IPS-18a (cell line): ENCODE measurements around the gene SOX1.

ENCODE experiments used
- H3K27ac ChIP-seq: one replicate; pipeline ENCODE4 v1.5.1; 2013; ENCODE audit warnings: low read length
- H3K27me3 ChIP-seq: one replicate; pipeline ENCODE4 v1.6.1; 2013; ENCODE audit warnings: mild to moderate bottlenecking, low read length; ENCODE audit not compliant: control insufficient read depth, insufficient read depth
- H3K36me3 ChIP-seq: one replicate; pipeline ENCODE4 v1.6.1; 2013; ENCODE audit warnings: low read depth, low read length; ENCODE audit not compliant: control insufficient read depth
- H3K4me1 ChIP-seq: one replicate; pipeline ENCODE4 v1.6.1; 2013; ENCODE audit warnings: low read depth, low read length; ENCODE audit not compliant: control insufficient read depth
- H3K4me3 ChIP-seq: one replicate; pipeline ENCODE4 v1.5.1; 2013; ENCODE audit warnings: low read length
- H3K9ac ChIP-seq: one replicate; pipeline ENCODE4 v1.6.1; 2013; ENCODE audit warnings: mild to moderate bottlenecking, low read length, moderate library complexity
- H3K9me3 ChIP-seq: one replicate; pipeline ENCODE4 v1.6.1; 2013; ENCODE audit warnings: low read depth, low read length; ENCODE audit not compliant: control insufficient read depth

Gene SOX1

DNA sequence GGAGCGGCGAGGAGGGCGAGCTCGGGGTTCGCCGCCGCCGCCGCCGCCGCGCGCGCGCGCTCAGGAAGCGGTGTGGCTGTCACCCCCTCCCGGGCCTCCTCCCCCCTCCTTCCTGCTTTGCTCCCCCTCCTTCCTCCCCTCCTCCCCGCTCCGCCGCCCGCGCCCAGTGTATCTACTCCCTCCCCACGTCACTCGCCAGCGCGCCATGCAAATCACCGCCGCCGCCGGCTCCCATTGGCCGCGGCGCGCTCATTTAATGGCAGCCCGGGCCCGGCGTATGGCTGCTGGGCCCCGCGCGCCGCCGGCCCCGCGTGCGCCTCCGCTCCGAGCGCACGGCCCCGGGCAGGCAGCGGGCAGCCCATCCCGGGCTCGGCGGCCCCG lies 335 bp upstream of the SOX1 start:
- no peak overlapping the region for H3K9ac ChIP-seq
- H3K9me3 ChIP-seq: no peaks in the 10 kb centered on the region
- H3K27ac ChIP-seq: no peak overlapping the region
- H3K4me3 ChIP-seq: peak overlapping the region; percentile 44
- no peaks in the 10 kb centered on the region for H3K36me3 ChIP-seq
- H3K27me3 ChIP-seq: peaks cover 95% of the 10 kb centered on the region
- H3K4me1 ChIP-seq: peaks cover 38% of the 10 kb centered on the region

- Histone ChIP-seq H3K27ac (no peak overlapping the region), H3K9me3 (no peaks in the 10 kb centered on the region), H3K4me1 (peaks cover 30% of the 10 kb centered on the region), H3K4me3 (no peak overlapping the region), H3K36me3 (no peaks in the 10 kb centered on the region), H3K27me3 (peaks cover 86% of the 10 kb centered on the region), H3K9ac (no peak overlapping the region)
Measured at GRCh38 chr13:112067871-112068539, 1.1 kb downstream of the SOX1 start.

DNA sequence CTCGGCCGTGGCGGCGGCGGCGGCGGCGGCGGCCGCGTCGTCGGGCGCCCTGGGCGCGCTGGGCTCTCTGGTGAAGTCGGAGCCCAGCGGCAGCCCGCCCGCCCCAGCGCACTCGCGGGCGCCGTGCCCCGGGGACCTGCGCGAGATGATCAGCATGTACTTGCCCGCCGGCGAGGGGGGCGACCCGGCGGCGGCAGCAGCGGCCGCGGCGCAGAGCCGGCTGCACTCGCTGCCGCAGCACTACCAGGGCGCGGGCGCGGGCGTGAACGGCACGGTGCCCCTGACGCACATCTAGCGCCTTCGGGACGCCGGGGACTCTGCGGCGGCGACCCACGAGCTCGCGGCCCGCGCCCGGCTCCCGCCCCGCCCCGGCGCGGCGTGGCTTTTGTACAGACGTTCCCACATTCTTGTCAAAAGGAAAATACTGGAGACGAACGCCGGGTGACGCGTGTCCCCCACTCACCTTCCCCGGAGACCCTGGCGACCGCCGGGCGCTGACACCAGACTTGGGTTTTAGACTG lies 1.7 kb downstream of the SOX1 start:
- peaks cover 81% of the 10 kb centered on the region for H3K27me3 ChIP-seq

GRCh38 chr13:112069061-112069844 lies 2.3 kb downstream of the SOX1 start:
- H3K9me3 ChIP-seq: no peaks in the 10 kb centered on the region

More for the DNA sequence above, 1.7 kb downstream of the SOX1 start:
- Histone ChIP-seq H3K9me3 (no peaks in the 10 kb centered on the region), H3K36me3 (no peaks in the 10 kb centered on the region), H3K4me1 (peaks cover 30% of the 10 kb centered on the region), H3K27ac (no peak overlapping the region), H3K4me3 (peak overlapping the region; percentile 49), H3K9ac (no peak overlapping the region)

DNA sequence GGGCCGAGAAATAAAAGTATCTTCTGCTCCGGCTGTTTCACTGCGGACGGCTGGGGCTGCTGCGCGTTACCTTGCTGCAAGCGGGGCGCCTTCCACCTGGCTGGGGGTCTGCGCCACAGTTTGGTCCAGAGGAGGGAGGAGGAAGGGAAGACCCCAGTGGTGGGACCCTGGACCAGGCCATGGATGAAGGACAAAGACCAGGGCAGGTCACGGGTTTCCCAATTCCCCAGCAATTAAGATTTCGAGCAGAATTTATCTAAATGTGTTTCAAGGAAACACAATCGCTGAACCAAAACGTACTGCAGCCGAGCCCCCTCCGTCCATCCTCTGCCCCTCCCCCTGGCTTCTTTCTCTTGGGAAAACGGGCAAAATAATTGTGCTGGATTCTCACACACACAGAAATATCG lies 2.9 kb downstream of the SOX1 start:
- peaks cover 41% of the 10 kb centered on the region for H3K4me1 ChIP-seq
- H3K27me3 ChIP-seq: peaks cover 81% of the 10 kb centered on the region
- no peaks in the 10 kb centered on the region for H3K9me3 ChIP-seq
- H3K4me3 ChIP-seq: peak overlapping the region; percentile 49
- H3K27ac ChIP-seq: no peak overlapping the region
- no peaks in the 10 kb centered on the region for H3K36me3 ChIP-seq
- H3K9ac ChIP-seq: no peak overlapping the region

More at GRCh38 chr13:112069061-112069844, 2.3 kb downstream of the SOX1 start:
- H3K36me3 ChIP-seq: no peaks in the 10 kb centered on the region
- H3K27me3 ChIP-seq: peaks cover 81% of the 10 kb centered on the region
- H3K27ac ChIP-seq: no peak overlapping the region
- H3K4me3 ChIP-seq: peak overlapping the region; percentile 49
- H3K9ac ChIP-seq: no peak overlapping the region
- H3K4me1 ChIP-seq: peaks cover 35% of the 10 kb centered on the region

GRCh38 chr13:112071102-112071722 lies 4.3 kb downstream of the SOX1 start:
- Histone ChIP-seq H3K36me3 (no peaks in the 10 kb centered on the region), H3K4me1 (peaks cover 32% of the 10 kb centered on the region), H3K27me3 (peaks cover 81% of the 10 kb centered on the region), H3K27ac (no peak overlapping the region), H3K9me3 (no peaks in the 10 kb centered on the region), H3K4me3 (peak overlapping the region; percentile 57), H3K9ac (no peak overlapping the region)

DNA sequence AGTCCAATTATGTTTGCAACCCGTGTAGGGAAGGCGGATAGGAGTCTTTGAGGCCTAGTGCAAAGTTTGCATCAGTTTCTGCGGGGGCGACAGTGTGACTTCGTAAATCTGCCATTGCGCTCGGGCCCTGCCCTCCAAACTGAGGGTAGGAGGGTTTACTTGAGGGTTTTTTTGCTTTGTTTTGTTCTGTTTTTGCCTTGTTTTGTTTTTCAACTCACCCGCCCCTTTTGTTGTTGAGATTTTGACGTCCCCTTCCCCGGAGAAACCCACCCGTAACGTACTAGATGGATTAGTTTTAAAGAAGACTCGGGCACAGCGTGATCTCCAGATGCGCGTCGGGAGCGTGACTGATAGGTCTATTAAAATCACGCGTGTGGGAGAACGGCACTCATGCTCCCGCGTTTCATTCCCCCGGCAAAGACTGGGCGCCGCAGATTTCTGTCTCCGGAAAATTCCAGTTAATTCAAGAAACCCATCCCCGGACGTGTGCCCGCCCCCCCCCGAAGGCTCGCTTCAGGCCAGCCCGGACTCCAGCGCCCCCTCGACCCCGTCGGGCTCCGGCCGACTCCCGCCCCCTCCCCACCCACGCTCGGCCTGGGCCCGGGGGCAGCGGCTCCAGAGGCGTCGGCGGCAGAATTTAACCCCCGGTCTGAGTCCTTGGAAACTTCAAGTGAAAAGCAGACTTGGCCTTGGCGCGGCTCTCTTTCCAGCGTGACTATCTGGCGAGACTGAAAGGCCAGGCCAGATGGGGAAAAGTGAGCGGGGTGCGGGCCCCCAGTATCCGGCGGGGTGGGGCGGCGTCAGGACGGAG lies 5.0 kb downstream of the SOX1 start:
- no peak overlapping the region for H3K27ac ChIP-seq
- no peak overlapping the region for H3K9ac ChIP-seq
- H3K4me3 ChIP-seq: peak overlapping the region; percentile 57
- H3K27me3 ChIP-seq: peaks cover 83% of the 10 kb centered on the region
- H3K36me3 ChIP-seq: no peaks in the 10 kb centered on the region
- peaks cover 31% of the 10 kb centered on the region for H3K4me1 ChIP-seq
- no peaks in the 10 kb centered on the region for H3K9me3 ChIP-seq

- Histone ChIP-seq H3K9me3 (no peaks in the 10 kb centered on the region), H3K4me3 (peak overlapping the region; percentile 57), H3K4me1 (peaks cover 31% of the 10 kb centered on the region), H3K27me3 (peaks cover 83% of the 10 kb centered on the region), H3K27ac (no peak overlapping the region), H3K9ac (no peak overlapping the region), H3K36me3 (no peaks in the 10 kb centered on the region)
Measured at GRCh38 chr13:112072534-112073244, 5.7 kb downstream of the SOX1 start.

DNA sequence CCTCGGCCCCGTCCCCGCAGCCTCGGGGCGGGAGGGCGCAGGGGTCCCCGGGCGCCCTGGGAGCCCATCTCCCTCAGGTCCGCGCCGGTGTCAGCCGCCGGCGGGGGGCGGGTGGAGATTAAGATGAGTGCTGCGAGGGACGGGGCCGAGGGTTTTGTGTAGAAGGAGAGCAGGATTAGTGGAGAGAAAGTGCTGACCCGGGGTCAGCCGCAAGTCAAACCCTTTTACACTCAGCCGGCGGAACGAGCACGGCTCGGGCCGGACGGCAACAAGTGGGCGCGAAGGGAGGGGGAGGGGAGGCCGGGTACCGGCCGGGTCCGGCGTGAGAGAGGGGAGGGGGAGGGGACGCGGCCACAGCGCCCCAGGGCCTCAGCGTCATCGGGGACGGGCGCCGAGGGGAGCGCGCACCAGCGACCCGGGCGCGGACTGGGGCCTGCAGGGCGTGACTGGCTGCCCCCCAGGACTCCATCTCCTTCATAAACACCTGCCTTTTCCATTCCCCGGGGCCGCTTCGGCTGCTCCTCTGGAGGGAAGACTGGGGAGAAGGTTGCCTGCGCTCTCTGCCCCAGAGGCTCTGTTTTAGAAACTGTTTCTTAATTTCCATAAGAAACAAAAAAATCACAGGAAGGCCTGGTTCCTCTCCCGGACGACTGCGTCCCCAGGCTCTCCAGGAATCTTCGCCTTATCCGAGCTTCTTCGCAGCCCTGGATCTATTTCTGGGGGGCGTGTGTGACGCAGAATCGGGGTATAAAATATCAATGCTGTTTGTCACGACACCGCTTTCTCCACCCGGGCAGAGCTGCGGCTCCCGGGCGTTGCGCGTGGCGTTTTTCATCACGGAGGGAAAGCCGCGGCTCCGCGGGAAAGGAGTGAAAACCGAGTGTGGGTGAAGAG lies 6.5 kb downstream of the SOX1 start:
- Histone ChIP-seq H3K36me3 (no peaks in the 10 kb centered on the region), H3K4me3 (peak overlapping the region; percentile 57), H3K27me3 (peaks cover 85% of the 10 kb centered on the region), H3K4me1 (peaks cover 31% of the 10 kb centered on the region), H3K27ac (no peak overlapping the region), H3K9ac (no peak overlapping the region), H3K9me3 (no peaks in the 10 kb centered on the region)
